ENCODE results near the gene FERMT3.

FERMT3 gene

GRCh38 chr11:64204080-64204440, 2.5 kb upstream of the FERMT3 start:
- peaks cover 10% of the 10 kb centered on the region for H3K4me1 ChIP-seq (ENCODE audit: low read length)
- DNase-seq: no peak
- H3K79me2 ChIP-seq (ENCODE audit: low read length): peaks cover 37% of the 10 kb centered on the region
- peaks cover 17% of the 10 kb centered on the region; the same call in 1 of the 2 replicates for H3K36me3 ChIP-seq (replicated peaks; ENCODE audit: insufficient read depth, low read length)
- TF ChIP-seq EZH2phosphoT487 (IDR thresholded peaks at IDR 0.05; ENCODE audit: low read length) (no peak), EZH2 (optimal IDR thresholded peaks at IDR 0.05; ENCODE audit: low read depth, low read length) (no peak), CTCF (IDR thresholded peaks at IDR 0.05; ENCODE audit: low read length) (no peak)
- H3F3A ChIP-seq (ENCODE audit: insufficient read depth, low read length): no peaks in the 10 kb centered on the region; the same call in none of the 2 replicates
- no peaks in the 10 kb centered on the region for H3K9me3 ChIP-seq (replicated peaks; ENCODE audit: insufficient read depth, low read length)
- no peaks in the 10 kb centered on the region for H4K20me1 ChIP-seq (ENCODE audit: insufficient read depth, low read length)
- no peak overlapping the region for H3K9ac ChIP-seq (ENCODE audit: low read length)
- H3K27me3 ChIP-seq (replicated peaks; ENCODE audit: insufficient read depth, low read length): no peaks in the 10 kb centered on the region
- H3K4me3 ChIP-seq (ENCODE audit: low read length): no peak overlapping the region
- H3K4me2 ChIP-seq (ENCODE audit: low read depth, low read length): no peak overlapping the region
- H3K9me2 ChIP-seq (replicated peaks; ENCODE audit: insufficient read depth, low read length): no peaks in the 10 kb centered on the region
- H2AFZ ChIP-seq (ENCODE audit: low read length): no peak overlapping the region
- H3K27ac ChIP-seq (ENCODE audit: low read length): no peak overlapping the region

GRCh38 chr11:64204464-64204989, 2.0 kb upstream of the FERMT3 start:
- Histone ChIP-seq H3K9ac (ENCODE audit: low read length) (no peak overlapping the region), H3K4me2 (ENCODE audit: low read depth, low read length) (no peak overlapping the region), H3K36me3 (replicated peaks; ENCODE audit: insufficient read depth, low read length) (peaks cover 17% of the 10 kb centered on the region; the same call in 1 of the 2 replicates), H3K79me2 (ENCODE audit: low read length) (peaks cover 37% of the 10 kb centered on the region), H3K4me3 (ENCODE audit: low read length) (no peak overlapping the region), H3K9me2 (replicated peaks; ENCODE audit: insufficient read depth, low read length) (no peaks in the 10 kb centered on the region), H3K9me3 (replicated peaks; ENCODE audit: insufficient read depth, low read length) (no peaks in the 10 kb centered on the region), H3F3A (ENCODE audit: insufficient read depth, low read length) (no peaks in the 10 kb centered on the region; the same call in none of the 2 replicates), H2AFZ (ENCODE audit: low read length) (no peak overlapping the region), H3K27me3 (replicated peaks; ENCODE audit: insufficient read depth, low read length) (no peaks in the 10 kb centered on the region), H4K20me1 (ENCODE audit: insufficient read depth, low read length) (no peaks in the 10 kb centered on the region), H3K27ac (ENCODE audit: low read length) (no peak overlapping the region), H3K4me1 (ENCODE audit: low read length) (peaks cover 10% of the 10 kb centered on the region)
- DNase-seq: peak; percentile 65
- TF ChIP-seq CTCF (IDR thresholded peaks at IDR 0.05; ENCODE audit: low read length): peak; percentile 71
- TF ChIP-seq EZH2 (optimal IDR thresholded peaks at IDR 0.05; ENCODE audit: low read depth, low read length): no peak
- TF ChIP-seq EZH2phosphoT487 (IDR thresholded peaks at IDR 0.05; ENCODE audit: low read length): no peak

- Histone ChIP-seq H3F3A (ENCODE audit: insufficient read depth, low read length) (no peaks in the 10 kb centered on the region; the same call in 1 of the 2 replicates), H3K4me2 (ENCODE audit: low read depth, low read length) (peak overlapping the region; percentile 74), H3K9me3 (replicated peaks; ENCODE audit: insufficient read depth, low read length) (no peaks in the 10 kb centered on the region), H3K79me2 (ENCODE audit: low read length) (peaks cover 14% of the 10 kb centered on the region), H4K20me1 (ENCODE audit: insufficient read depth, low read length) (no peaks in the 10 kb centered on the region), H3K9ac (ENCODE audit: low read length) (peak overlapping the region; percentile 67; the same call in 1 of the 2 replicates), H3K27me3 (replicated peaks; ENCODE audit: insufficient read depth, low read length) (no peaks in the 10 kb centered on the region), H3K4me3 (ENCODE audit: low read length) (peak overlapping the region; percentile 70), H3K4me1 (ENCODE audit: low read length) (peaks cover 10% of the 10 kb centered on the region), H2AFZ (ENCODE audit: low read length) (peak overlapping the region; percentile 37; the same call in 1 of the 2 replicates), H3K36me3 (replicated peaks; ENCODE audit: insufficient read depth, low read length) (peaks cover 6% of the 10 kb centered on the region; the same call in 1 of the 2 replicates), H3K27ac (ENCODE audit: low read length) (peak overlapping the region; percentile 56; the same call in 1 of the 2 replicates), H3K9me2 (replicated peaks; ENCODE audit: insufficient read depth, low read length) (no peaks in the 10 kb centered on the region)
- DNase-seq: no peak
- no peak for TF ChIP-seq CTCF (IDR thresholded peaks at IDR 0.05; ENCODE audit: low read length)
- TF ChIP-seq EZH2 (optimal IDR thresholded peaks at IDR 0.05; ENCODE audit: low read depth, low read length): no peak
- TF ChIP-seq EZH2phosphoT487 (IDR thresholded peaks at IDR 0.05; ENCODE audit: low read length): no peak
These were observed 950 bp downstream of the FERMT3 start for GRCh38 chr11:64207256-64208085.

All from MM.1S (cell line).